ENCODE data around the gene PAK2. TPM values are rescaled to one million over a fixed set of nuclear protein-coding genes. Genes with fewer than 3 reads are reported as not detected.

The PAK2 gene
- total RNA-seq, 3 donors from 2014 or later = 50.6 to 74.7 (median 69.6) TPM

DNA sequence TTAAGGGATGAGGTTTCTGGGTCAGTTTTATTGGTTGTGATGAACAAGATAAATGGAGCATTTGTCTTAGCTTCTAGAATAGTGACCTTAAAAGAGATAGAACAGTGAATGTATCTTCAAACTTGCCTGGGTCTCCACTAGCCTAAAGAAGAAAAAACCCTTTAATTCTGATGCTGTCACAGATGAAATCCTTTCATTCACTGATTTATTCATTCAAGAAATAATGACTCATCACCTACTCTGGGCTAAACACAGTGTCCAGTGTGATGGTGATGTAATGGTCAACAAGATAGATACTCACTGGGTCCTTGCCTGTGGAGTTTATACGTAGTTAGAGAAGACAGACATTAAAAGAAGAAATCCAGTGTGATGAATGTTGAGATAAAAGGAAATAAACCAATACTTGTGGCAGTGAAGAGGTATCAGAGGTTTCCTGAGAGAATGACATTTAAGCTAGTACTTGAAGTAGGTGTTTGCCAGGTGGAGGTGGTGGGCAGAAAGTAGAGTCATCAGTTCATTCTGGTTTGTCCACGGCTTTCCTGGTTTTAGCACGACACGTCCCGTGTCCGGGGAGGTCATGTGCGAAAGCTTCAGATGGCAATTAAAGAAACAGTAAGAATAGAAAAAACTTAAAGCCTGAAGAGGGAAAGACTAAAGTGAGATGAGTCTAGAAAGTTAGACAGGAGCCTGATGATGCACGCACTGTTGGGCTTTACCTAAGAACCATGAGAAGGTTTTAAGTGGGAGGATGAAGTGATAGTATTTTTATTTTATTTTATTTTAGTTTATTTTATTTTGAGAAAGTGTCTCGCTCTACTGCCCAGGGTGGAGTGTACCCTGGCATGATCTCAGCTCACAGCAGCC is 18.5 kb downstream of the PAK2 start:
- TF ChIP-seq, protein P1, sequence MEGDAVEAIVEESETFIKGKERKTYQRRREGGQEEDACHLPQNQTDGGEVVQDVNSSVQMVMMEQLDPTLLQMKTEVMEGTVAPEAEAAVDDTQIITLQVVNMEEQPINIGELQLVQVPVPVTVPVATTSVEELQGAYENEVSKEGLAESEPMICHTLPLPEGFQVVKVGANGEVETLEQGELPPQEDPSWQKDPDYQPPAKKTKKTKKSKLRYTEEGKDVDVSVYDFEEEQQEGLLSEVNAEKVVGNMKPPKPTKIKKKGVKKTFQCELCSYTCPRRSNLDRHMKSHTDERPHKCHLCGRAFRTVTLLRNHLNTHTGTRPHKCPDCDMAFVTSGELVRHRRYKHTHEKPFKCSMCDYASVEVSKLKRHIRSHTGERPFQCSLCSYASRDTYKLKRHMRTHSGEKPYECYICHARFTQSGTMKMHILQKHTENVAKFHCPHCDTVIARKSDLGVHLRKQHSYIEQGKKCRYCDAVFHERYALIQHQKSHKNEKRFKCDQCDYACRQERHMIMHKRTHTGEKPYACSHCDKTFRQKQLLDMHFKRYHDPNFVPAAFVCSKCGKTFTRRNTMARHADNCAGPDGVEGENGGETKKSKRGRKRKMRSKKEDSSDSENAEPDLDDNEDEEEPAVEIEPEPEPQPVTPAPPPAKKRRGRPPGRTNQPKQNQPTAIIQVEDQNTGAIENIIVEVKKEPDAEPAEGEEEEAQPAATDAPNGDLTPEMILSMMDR (IDR thresholded peaks at IDR 0.05) = no peak
- DNase-seq = no peak
- Histone ChIP-seq H3K36me3 (ENCODE audit: low read depth) (no peaks in the 10 kb centered on the region), H3K4me3 (no peak overlapping the region), H3K4me1 (ENCODE audit: low read depth) (peaks cover 19% of the 10 kb centered on the region), H3K9me3 (peaks cover 5% of the 10 kb centered on the region)
- intact Hi-C loops (cut with DNase I, micrococcal nuclease) = no loop called here
- no peak for ATAC-seq

DNA sequence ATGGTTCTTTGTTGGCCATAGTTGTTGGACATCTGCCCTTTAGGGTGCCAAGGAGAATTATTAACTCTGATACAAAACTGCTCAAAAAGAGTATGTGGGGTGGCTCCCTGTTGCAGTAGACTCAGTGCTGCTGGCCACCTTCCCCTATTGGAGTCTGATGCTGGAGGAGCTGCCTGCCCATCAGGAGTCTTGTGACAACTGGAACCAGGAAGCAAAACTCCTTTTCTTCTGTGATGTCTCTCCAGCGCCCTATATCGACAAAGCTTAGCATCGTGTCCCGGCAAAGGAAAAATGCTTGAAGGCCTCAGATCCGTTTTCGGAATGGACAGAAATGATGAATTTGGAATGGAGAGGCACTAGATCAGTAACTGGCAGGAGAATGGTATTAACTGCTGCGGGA is 23.5 kb downstream of the PAK2 start:
- intact Hi-C loops (cut with DNase I, micrococcal nuclease) = no loop called here
- no peak for ATAC-seq
- no peaks in the 10 kb centered on the region for H3K36me3 ChIP-seq (ENCODE audit: low read depth)
- no peak for DNase-seq
- TF ChIP-seq, protein P1 (IDR thresholded peaks at IDR 0.05) = no peak
- H3K9me3 ChIP-seq = no peaks in the 10 kb centered on the region
- H3K4me3 ChIP-seq = no peak overlapping the region
- no peaks in the 10 kb centered on the region for H3K4me1 ChIP-seq (ENCODE audit: low read depth)

DNA sequence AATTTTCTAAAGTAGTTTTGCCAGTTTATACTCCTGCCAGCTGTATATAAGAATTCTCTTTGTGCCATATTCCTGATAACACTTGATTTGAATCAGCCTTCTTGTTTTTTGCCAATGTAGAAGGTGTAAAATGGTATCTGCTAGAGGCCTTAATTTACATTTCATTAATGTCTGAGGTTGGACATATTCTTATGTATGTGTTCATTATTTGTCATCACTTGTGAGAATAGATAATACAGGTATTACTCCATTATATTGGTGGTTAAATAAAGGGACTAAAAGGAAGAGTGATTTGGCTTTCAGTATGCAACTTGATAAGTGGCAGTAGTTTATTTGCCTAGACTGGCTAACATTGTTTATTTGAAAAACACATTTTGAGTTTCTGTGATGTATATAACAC is 25.8 kb downstream of the PAK2 start:
- DNase-seq (no peak), ATAC-seq (no peak)
- no peak overlapping the region for H3K4me3 ChIP-seq
- no peaks in the 10 kb centered on the region for H3K36me3 ChIP-seq (ENCODE audit: low read depth)
- TF ChIP-seq, protein P1 (IDR thresholded peaks at IDR 0.05) = no peak
- intact Hi-C loops (cut with DNase I, micrococcal nuclease) = no loop called here
- H3K4me1 ChIP-seq (ENCODE audit: low read depth) = no peaks in the 10 kb centered on the region
- no peaks in the 10 kb centered on the region for H3K9me3 ChIP-seq

DNA sequence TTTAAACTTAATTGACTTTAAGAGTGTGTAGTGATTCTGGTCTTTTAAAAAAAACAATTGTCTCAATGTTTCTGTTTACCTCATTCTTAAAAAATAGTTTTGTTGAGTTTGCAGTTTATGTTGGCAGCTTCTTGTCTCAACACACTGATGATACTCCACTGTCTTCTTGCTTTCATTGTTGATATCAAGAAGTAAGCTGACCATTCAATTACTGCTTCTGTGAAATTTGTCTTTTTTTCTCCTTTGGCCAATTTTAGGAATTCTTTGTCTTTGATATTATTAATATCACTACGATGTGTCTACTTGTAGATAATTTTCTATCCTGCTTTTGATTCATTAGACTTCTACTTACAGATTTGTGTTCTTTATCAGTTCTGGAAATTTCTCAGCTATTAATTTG is 31.4 kb downstream of the PAK2 start:
- Histone ChIP-seq H3K9me3 (no peaks in the 10 kb centered on the region), H3K4me3 (no peak overlapping the region), H3K4me1 (ENCODE audit: low read depth) (no peaks in the 10 kb centered on the region), H3K36me3 (ENCODE audit: low read depth) (no peaks in the 10 kb centered on the region)
- TF ChIP-seq, protein P1 (IDR thresholded peaks at IDR 0.05) = no peak
- ATAC-seq = no peak
- intact Hi-C loops (cut with DNase I, micrococcal nuclease) = no loop called here
- DNase-seq = no peak

DNA sequence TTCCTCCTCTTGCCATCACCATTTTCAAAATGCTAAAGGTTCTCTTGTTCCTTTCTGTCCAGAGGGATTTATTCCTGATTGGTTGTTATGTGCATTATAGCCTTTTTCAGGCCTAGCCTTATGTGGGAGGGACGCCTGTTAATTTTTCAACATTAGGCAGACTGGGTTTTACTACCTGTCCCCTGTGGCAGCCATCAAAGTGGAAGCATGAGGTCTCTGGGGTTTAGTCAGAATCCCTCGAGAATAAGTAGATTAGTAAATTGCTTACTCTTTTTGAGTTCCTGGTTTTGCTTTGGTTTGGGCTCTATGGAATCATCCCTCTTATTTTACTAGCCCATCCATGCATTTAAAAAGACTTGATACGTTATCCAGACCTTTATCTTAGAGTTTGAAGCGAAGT is 32.4 kb downstream of the PAK2 start:
- ATAC-seq (no peak), DNase-seq (no peak)
- intact Hi-C loops (cut with DNase I, micrococcal nuclease) = no loop called here
- Histone ChIP-seq H3K9me3 (no peaks in the 10 kb centered on the region), H3K4me1 (ENCODE audit: low read depth) (no peaks in the 10 kb centered on the region), H3K4me3 (no peak overlapping the region), H3K36me3 (ENCODE audit: low read depth) (no peaks in the 10 kb centered on the region)
- TF ChIP-seq, protein P1 (IDR thresholded peaks at IDR 0.05) = no peak

Data from mucosa of descending colon (tissue), 3 donors.